H9 (cell line): ENCODE data around the gene ACOT7. TPM values are rescaled to one million over a fixed set of nuclear protein-coding genes. Genes with fewer than 3 reads are reported as not detected.

Experiments used
- DNase-seq: peaks from one replicate; pipeline ENCODE4 v3.0.0-alpha.2; 2017
- H2AFZ ChIP-seq: one replicate; pipeline ENCODE4 v1.6.1; 2013; ENCODE audit warnings: mild to moderate bottlenecking, low read length, control low read depth, moderate library complexity
- H2AK5ac ChIP-seq: 2 replicates; pipeline ENCODE4 v1.6.1; 2013; ENCODE audit warnings: low read length, control low read depth, mixed read lengths; ENCODE audit not compliant: insufficient read length
- H2BK120ac ChIP-seq: one replicate; pipeline ENCODE4 v1.6.1; 2013; ENCODE audit warnings: low read depth, mild to moderate bottlenecking, low read length, control low read depth, inconsistent platforms; ENCODE audit not compliant: poor library complexity, severe bottlenecking
- H2BK12ac ChIP-seq: 2 replicates; pipeline ENCODE4 v1.6.1; 2013; ENCODE audit warnings: low read length, control low read depth, mixed read lengths, low read depth; ENCODE audit not compliant: insufficient read length
- H2BK15ac ChIP-seq: 2 replicates; pipeline ENCODE4 v1.6.1; 2013; ENCODE audit warnings: low read depth, low read length, control low read depth
- H2BK20ac ChIP-seq: one replicate; pipeline ENCODE4 v1.6.1; 2013; ENCODE audit warnings: low read depth, mild to moderate bottlenecking, low read length, control low read depth, inconsistent platforms; ENCODE audit not compliant: poor library complexity, severe bottlenecking
- H2BK5ac ChIP-seq: 2 replicates; pipeline ENCODE4 v1.6.1; 2013; ENCODE audit warnings: low read length, control low read depth, mixed read lengths; ENCODE audit not compliant: insufficient read length
- H3K14ac ChIP-seq: 2 replicates; pipeline ENCODE4 v1.6.1; 2013; ENCODE audit warnings: low read length, control low read depth; ENCODE audit not compliant: insufficient read depth
- H3K18ac ChIP-seq: 2 replicates; pipeline ENCODE4 v1.6.1; 2013; ENCODE audit warnings: low read depth, mild to moderate bottlenecking, mixed read lengths, low read length, control low read depth; ENCODE audit not compliant: insufficient read length
- H3K23ac ChIP-seq: 2 replicates; pipeline ENCODE4 v1.6.1; 2013; ENCODE audit warnings: low read length, control low read depth, mixed read lengths, low read depth; ENCODE audit not compliant: insufficient read length
- H3K23me2 ChIP-seq: 2 replicates; pipeline ENCODE4 v1.6.1; 2013; ENCODE audit warnings: low read depth, mild to moderate bottlenecking, mixed read lengths, low read length, control low read depth; ENCODE audit not compliant: insufficient read length, poor library complexity, severe bottlenecking
- H3K27ac ChIP-seq: 2 replicates; pipeline ENCODE4 v1.5.1; 2013; ENCODE audit warnings: low read length, control low read depth, mixed read lengths, low read depth; ENCODE audit not compliant: insufficient read length
- H3K27me3 ChIP-seq: 2 replicates; pipeline ENCODE4 v1.6.1; 2013; ENCODE audit warnings: low read length, control low read depth, inconsistent platforms; ENCODE audit not compliant: insufficient read depth
- H3K4ac ChIP-seq: 2 replicates; pipeline ENCODE4 v1.6.1; 2013; ENCODE audit warnings: low read depth, mild to moderate bottlenecking, control low read depth, inconsistent platforms, low read length, moderate library complexity
- H3K4me1 ChIP-seq: 2 replicates; pipeline ENCODE4 v1.6.1; 2013; ENCODE audit warnings: low read length, control low read depth, inconsistent platforms; ENCODE audit not compliant: insufficient read depth
- H3K4me2 ChIP-seq: 2 replicates; pipeline ENCODE4 v1.6.1; 2013; ENCODE audit warnings: low read length, control low read depth, mixed read lengths; ENCODE audit not compliant: insufficient read length, insufficient read depth
- H3K56ac ChIP-seq: 2 replicates; pipeline ENCODE4 v1.6.1; 2013; ENCODE audit warnings: low read depth, mild to moderate bottlenecking, mixed read lengths, low read length, control low read depth; ENCODE audit not compliant: insufficient read length
- H3K79me1 ChIP-seq: 2 replicates; pipeline ENCODE4 v1.6.1; 2013; ENCODE audit warnings: low read depth, mild to moderate bottlenecking, moderate library complexity, low read length, control low read depth, inconsistent platforms; ENCODE audit not compliant: insufficient read depth, poor library complexity, severe bottlenecking
- H3K79me2 ChIP-seq: 2 replicates; pipeline ENCODE4 v1.6.1; 2013; ENCODE audit warnings: low read length, control low read depth, inconsistent platforms; ENCODE audit not compliant: insufficient read depth
- H3K9ac ChIP-seq: 2 replicates; pipeline ENCODE4 v1.6.1; 2013; ENCODE audit warnings: low read length, control low read depth, mixed read lengths; ENCODE audit not compliant: insufficient read length; ENCODE audit errors: extremely low read depth
- H3K9me3 ChIP-seq: one replicate; pipeline ENCODE4 v1.6.1; 2013; ENCODE audit warnings: low read depth, low read length, inconsistent platforms; ENCODE audit not compliant: control insufficient read depth
- H3T11ph ChIP-seq: one replicate; pipeline ENCODE4 v1.6.1; 2013; ENCODE audit warnings: mild to moderate bottlenecking, low read length, control low read depth, inconsistent platforms
- H4K20me1 ChIP-seq: one replicate; pipeline ENCODE4 v1.6.1; 2013; ENCODE audit not compliant: control insufficient read depth, insufficient read length, insufficient read depth
- H4K5ac ChIP-seq: 2 replicates; pipeline ENCODE4 v1.6.1; 2013; ENCODE audit warnings: low read depth, mild to moderate bottlenecking, mixed read lengths, low read length, control low read depth; ENCODE audit not compliant: insufficient read length
- H4K8ac ChIP-seq: replicated peaks from 2 replicates; pipeline ENCODE4 v1.6.1; 2013; ENCODE audit warnings: low read length, control low read depth, mixed read lengths, low read depth; ENCODE audit not compliant: insufficient read length
- H4K91ac ChIP-seq: 2 replicates; pipeline ENCODE4 v1.6.1; 2013; ENCODE audit warnings: low read depth, mild to moderate bottlenecking, moderate library complexity, mixed read lengths, low read length, control low read depth; ENCODE audit not compliant: insufficient read length
- H3K27ac Mint-ChIP-seq, 3 experiments: 2 replicates in 2 of 3; 3 replicates in 1 of 3; pipeline ENCODE4 v1.8.0; 2020 to 2021; ENCODE audit warnings: mixed read lengths in 3 of 3, mild to moderate bottlenecking in 1 of 3, moderate library complexity in 1 of 3
- H3K27me3 Mint-ChIP-seq: 2 replicates; pipeline ENCODE4 v1.8.0; 2021; ENCODE audit warnings: low read depth, mild to moderate bottlenecking, moderate library complexity, mixed read lengths
- H3K36me3 Mint-ChIP-seq, 3 experiments: 2 replicates in 2 of 3; 3 replicates in 1 of 3; pipeline ENCODE4 v1.8.0; 2020 to 2021; ENCODE audit warnings: low read depth in 3 of 3, mixed read lengths in 3 of 3; ENCODE audit not compliant: insufficient read depth in 1 of 3
- H3K4me1 Mint-ChIP-seq, 2 experiments: 2 replicates each; pipeline ENCODE4 v1.8.0; 2020; ENCODE audit warnings: mixed read lengths in 2 of 2
- H3K4me3 Mint-ChIP-seq, 2 experiments: 2 replicates in 1 of 2; 3 replicates in 1 of 2; pipeline ENCODE4 v1.8.0; 2020 to 2021; ENCODE audit warnings: mild to moderate bottlenecking in 2 of 2, mixed read lengths in 2 of 2, moderate library complexity in 1 of 2
- H3K9me3 Mint-ChIP-seq, 2 experiments: 2 replicates in 1 of 2; 3 replicates in 1 of 2; pipeline ENCODE4 v1.8.0; 2020; ENCODE audit warnings: mild to moderate bottlenecking in 2 of 2, mixed read lengths in 2 of 2, moderate library complexity in 1 of 2
- CTCF ChIP-seq: fragments of 200-600 bp; sonication (generic); conservative IDR thresholded peaks from 3 replicates; pipeline ENCODE4 v1.8.0; 2021; ENCODE audit warnings: antibody characterized with exemption, mild to moderate bottlenecking
- WGBS: extraction: QIAGEN DNeasy Blood & Tissue Kit; methylation state at CpG from one replicate; pipeline ENCODE4 v1.1.7; 2013; ENCODE audit warnings: missing lambda C conversion rate, low lambda C conversion rate, mixed read lengths; ENCODE audit not compliant: insufficient read length; ENCODE audit errors: extremely low coverage; 5-methylcytosine and 5-hydroxymethylcytosine counted together
- total RNA-seq: library from RNA; stranded (reverse); gene quantifications from 2 replicates; pipeline ENCODE4 v1.2.1, GENCODE V29; 2021

Gene ACOT7
- total RNA-seq, 1 experiment from 2014 or later: 87.4 TPM

DNA sequence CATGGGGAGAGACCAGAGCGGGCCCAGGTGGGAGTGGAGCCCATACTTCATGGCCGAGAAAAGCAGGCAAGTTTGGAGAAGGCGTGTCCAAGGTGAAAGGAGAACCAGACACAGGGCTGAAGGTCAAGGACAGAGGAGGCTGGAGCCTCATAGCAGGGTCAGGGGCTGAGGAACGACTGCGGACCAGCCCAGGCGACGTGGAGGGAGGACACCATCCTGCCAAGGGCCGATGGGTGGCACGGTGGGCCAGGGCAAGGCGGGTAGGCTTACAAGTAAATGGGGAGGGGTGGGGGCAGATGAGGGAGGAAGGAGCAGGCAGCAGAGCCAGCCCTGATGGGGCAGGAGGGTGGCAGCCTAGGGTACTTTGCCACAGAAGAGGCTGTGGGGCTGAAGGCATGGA is 114.5 kb downstream of the ACOT7 start:
- H3K23ac ChIP-seq: no peak overlapping the region
- no peak overlapping the region for H3T11ph ChIP-seq
- WGBS: no CpG with 5 or more reads among the region's 10 CpGs
- H3K56ac ChIP-seq: no peak overlapping the region
- H2AFZ ChIP-seq: no peak overlapping the region
- Mint-ChIP-seq H3K27ac (peak overlapping the region; percentile 22 to 64 (median 25); a peak in 5 of 7 replicates), H3K4me1 (peaks cover 14 to 31% of the 10 kb centered on the region in 2 experiments), H3K9me3 (no peaks in the 10 kb centered on the region), H3K4me3 (no peak overlapping the region; a peak in 1 of 5 replicates), H3K27me3 (no peaks in the 10 kb centered on the region), H3K36me3 (peaks cover 5 to 10% (median 7%) of the 10 kb centered on the region in 3 experiments; a peak in 4 of 7 replicates)
- H3K14ac ChIP-seq: no peak overlapping the region; the same call in 1 of the 2 replicates
- H2BK5ac ChIP-seq: no peak overlapping the region
- H3K4ac ChIP-seq: no peak overlapping the region
- H3K18ac ChIP-seq: no peak overlapping the region
- no peak overlapping the region for H2BK20ac ChIP-seq
- no peak overlapping the region for H4K5ac ChIP-seq
- H3K4me1 ChIP-seq: 0 out of 2 replicates have a peak, but pooled peaks cover 2% of the 10 kb centered on the region
- H3K79me1 ChIP-seq: no peaks in the 10 kb centered on the region
- no peak overlapping the region for H2BK15ac ChIP-seq
- H2BK12ac ChIP-seq: no peak overlapping the region
- no peak for DNase-seq
- H4K8ac ChIP-seq: no peak overlapping the region
- no peak overlapping the region for H2AK5ac ChIP-seq
- no peaks in the 10 kb centered on the region for H3K27me3 ChIP-seq
- H3K9me3 ChIP-seq: no peaks in the 10 kb centered on the region
- H4K91ac ChIP-seq: no peak overlapping the region
- peaks cover 3% of the 10 kb centered on the region for H4K20me1 ChIP-seq
- no peak overlapping the region for H3K9ac ChIP-seq
- TF ChIP-seq CTCF: no peak
- H3K4me2 ChIP-seq: no peak overlapping the region
- no peaks in the 10 kb centered on the region for H3K23me2 ChIP-seq
- H3K79me2 ChIP-seq: no peaks in the 10 kb centered on the region
- no peak overlapping the region for H2BK120ac ChIP-seq
- H3K27ac ChIP-seq: no peak overlapping the region
